T-helper 1 cell (primary cell): ENCODE measurements around the gene CERS5.

Experiments used
- DNase-seq, 5 donors: peaks; one replicate each; pipeline ENCODE4 v3.0.0-alpha.2; 2012 to 2020
- total RNA-seq, 4 donors: gene quantifications; one replicate each; lab custom pipeline; 2026; lab: John Stamatoyannopoulos, UW

CERS5 gene
- total RNA-seq, result 23.6 to 33.2 (median 30.1) reads per million in 4 donors

DNA sequence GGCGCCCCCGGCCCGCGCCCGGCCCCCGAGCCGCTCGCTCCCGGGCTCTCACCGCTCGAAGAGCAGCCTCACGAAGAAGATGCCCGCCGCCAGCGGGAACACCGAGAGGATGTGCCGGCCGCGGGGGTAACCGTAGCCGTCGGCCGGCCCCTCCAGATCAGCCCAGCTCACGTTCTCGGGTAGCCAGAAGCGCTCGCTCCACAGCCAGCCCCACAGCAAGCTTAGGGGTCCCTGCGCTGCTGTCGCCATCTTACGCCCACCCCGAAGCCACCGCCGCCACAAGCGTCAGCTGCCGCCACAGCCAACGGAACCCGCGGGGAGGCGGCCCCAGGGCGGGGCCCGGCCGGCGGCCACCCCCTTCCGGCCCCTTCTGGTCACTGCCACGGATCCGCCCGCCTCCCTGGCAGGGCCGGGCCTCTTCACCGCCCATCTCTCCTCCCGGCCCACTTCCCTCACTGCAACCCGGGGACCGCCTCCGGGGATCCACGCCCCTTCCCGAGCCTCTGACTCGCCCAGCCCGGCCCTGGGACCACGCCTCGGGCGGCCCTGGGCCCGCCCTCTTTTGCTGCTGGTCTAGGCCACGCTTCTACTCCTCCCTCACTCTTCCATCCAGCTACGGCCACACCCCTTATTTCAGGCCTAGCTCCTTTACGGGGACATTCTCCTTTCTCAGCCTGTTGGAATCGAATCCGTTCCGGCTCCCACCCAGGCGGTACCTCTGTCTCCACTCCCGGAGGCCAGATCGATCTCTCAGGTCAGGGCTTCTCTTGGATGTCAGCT lies at the start of gene CERS5:
Gene CERS5, minus strand, starts transcription at position 321 of the 780 bp plus-strand sequence. Its CDS starts 72 bp downstream, at position 249.
- peak; percentile 94 to 99 (median 95) for DNase-seq

DNA sequence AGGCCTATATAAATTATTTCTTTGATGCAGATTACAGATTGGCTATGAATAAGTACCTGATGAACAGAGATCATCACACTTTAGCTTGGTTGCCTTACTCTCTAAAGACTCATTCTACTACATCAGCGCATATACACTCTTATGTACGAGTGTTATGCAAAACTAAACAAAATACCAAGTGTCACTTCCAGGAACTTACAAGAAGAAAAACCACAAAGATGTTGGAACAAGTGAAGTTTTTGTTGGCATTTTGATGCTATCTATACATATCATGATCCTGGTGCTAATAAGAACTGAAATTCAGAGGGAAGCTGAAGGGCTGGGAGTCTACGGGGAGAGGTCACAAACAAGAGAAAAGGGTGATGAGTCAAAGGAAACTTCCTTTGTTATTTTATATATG lies 47.9 kb upstream of the CERS5 start:
- DNase-seq, result no peak

DNA sequence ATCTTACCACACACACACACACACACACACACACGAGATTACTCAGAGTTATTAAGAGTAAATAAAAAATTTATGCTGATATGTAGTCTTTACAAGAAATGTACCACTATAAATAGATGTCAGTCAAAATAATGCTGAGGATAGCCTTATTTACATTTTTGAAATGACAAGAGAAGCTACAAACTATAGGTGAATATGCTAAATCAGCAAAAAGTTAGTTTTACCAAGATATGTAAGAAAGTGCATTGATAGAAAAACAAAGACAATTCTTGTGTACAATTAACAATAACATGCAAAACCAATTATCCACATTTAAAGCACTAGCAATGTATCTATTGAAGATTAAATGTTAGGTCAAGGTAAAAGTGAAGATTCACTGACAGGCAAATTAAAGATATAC lies 46.8 kb upstream of the CERS5 start:
- DNase-seq, result no peak

GRCh38 chr12:50213439-50213838 lies 46.3 kb upstream of the CERS5 start:
- no peak for DNase-seq

DNA sequence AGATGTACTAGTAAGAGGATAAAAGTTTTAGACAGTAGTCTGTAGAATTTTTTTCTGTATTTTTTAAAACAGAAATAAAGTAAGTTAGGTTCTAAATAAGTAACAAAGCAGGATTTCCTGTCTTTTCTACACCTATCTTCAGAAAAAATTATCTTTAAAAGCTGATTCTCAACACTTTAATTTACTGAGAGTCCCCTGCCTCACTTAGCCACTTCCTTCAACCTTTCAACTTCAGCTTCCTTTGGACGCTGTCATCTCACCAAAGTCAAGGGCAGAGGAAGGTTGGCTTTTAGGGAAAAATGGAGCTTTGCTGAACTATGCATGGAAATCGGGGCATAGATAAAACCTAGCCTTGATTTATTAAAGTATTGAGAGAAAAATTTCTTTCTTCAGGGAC lies 44.9 kb upstream of the CERS5 start:
- DNase-seq, result no peak

DNA sequence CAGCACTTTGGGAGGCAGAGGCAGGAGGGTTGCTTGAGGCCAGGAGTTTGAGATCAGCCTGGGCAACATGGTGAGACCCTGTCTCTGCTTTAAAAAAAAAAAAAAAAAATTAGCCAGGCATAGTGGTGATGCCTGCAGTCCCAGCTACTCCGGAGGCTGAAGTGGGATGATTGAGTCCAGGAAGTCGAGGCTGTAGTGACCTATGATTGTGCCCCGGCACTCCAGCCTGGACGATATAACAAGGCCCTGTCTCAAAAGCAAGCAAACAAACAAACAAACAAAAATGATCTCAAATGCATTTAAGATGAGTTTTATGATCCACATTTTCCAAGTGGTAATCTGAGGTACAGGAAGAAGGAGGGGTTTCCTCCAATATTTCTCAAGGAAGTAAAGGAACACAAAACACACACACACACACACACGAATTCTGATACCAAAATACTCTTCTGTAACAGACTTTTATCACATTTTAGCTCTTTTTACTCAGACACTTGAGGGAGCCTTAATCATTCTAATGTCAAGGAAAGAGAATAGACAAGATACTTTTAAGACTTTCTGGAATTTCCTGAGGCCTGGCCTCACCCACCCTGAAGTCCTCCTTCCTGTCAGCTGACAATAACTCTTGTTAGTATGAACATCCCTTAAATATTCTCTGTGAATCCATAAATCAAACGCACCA lies 44.4 kb upstream of the CERS5 start:
- DNase-seq, result no peak

GRCh38 chr12:50207424-50207823 lies 40.3 kb upstream of the CERS5 start:
- no peak for DNase-seq

DNA sequence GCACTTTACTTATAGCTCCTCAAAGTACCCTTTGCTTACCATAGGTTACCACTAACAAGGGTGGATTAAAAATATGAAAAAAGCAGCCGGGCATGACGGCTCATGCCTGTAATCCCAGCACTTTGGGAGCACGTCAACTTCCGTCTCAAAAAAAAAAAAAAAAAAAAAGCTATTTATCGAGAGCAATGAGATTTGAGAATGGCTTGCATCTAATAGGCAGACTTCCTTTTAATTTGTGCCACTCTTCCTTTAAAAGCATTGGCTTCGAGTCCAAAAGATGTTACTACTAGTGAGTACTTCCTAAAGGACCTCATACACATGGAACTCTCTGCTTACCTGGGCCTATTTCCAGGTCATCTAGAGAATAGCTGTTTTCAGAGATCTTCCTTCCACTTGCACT lies 38.5 kb upstream of the CERS5 start:
- no peak for DNase-seq

DNA sequence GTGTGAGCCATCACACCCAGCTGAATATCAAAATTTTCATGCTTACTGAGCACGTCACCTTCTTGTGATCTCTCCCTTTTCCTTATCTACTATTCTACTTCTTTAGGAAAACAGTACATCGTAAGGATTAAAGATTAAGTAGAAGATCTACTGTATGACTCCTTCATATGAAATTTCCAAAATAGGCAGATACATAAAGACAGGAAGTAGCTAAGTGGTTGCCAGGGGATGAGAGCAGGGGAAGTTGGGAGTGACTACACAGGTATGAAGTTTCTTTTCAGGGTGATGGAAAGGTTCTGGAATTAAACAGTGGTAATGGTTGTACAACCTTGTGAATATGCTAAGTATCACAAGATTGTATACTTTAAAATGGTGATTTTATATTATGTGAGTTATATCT lies 36.5 kb upstream of the CERS5 start:
- no peak for DNase-seq

- no peak for DNase-seq
Observed at GRCh38 chr12:50201987-50202521, 34.9 kb upstream of the CERS5 start.

DNA sequence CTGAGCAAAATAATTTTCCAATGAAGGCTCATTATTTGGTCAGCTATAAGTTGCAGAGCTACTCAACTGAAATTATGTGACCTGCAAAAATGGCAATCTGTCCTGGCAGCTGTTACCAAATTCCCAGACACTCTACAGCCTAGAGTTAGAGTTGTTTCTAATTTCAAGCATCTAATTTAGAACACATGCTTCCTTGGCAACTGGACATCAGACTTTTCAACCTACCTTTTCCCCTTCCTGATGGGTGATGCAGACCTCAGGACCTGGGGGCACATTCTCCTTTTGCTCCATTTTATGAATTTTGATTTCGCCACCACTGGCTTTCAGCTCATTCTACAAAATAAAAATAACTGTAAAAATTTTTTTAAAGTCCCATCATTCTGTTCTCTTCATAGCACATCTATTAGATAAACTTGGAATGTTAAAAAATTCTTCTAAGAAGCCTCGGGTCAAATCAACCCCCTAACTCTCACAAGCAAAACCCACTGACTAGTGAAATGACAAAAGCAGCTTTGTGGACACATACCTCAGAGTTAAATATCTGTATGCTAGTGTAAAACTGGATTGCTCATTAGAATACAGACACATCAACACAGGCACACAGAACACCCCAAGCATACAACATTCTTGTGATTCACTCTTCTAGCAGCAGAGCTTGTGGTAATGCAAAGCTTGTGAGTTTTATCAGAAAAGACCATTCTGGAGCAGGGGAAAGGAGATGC lies 33.5 kb upstream of the CERS5 start:
- DNase-seq, result no peak

DNA sequence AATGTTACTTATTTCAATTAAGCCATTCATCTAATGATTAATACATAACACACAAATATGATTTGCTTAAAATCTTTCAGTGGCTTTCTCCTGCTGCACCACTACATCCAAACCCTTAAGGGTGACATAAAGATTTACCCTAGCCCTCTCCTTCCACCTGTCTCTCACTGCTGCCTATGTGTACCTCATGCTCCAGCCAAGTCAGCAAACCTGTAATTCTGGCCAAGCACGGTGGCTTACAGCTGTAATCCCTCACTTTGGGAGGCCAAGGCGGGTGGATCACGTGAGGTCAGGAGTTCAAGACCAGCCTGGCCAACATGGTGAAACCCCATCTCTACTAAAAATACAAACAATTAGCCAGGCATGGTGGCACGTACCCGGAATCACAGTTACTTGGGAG lies 31.7 kb upstream of the CERS5 start:
- DNase-seq, result no peak

DNA sequence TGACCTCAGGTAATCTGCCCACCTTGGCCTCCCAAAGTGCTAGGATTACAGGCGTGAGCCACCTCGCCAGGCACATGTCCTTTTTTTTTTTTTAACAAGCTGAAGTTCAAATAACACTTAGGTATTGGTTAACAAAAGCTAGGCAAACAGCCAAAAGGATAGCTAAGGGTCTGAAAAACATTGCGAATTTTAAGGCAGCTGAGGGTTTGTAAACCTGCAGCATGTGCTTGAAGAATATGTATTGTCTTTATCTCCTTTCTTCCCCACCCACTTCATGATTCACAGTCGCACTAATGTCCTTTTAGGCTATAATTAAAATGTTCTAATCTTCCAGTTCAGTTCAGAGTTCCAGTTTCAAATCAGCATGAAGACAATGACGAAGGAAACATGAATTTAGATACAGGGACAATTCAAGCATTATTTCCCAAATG lies 30.1 kb upstream of the CERS5 start:
- DNase-seq, result no peak

- DNase-seq, result no peak
Observed at GRCh38 chr12:50196537-50196936, 29.4 kb upstream of the CERS5 start.

DNA sequence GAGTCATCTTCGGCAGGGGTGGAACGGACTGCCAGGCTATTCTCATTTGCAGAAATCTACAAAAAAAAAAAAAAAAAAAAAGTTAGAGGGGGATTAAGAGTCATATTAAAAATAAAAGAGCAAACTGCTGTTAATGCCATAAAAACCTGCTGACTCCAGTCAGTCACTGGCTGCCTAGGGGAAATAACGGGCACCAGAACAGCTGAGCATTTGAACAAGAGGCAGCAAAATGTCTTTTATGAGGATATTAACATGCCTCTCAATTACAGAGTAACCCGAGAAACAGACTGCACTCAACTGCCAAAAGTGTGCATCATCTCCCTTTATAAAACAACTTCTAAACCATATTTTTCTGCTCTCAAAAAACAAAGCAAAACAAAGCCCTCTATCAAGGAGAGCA lies 28.7 kb upstream of the CERS5 start:
- DNase-seq, result no peak

DNA sequence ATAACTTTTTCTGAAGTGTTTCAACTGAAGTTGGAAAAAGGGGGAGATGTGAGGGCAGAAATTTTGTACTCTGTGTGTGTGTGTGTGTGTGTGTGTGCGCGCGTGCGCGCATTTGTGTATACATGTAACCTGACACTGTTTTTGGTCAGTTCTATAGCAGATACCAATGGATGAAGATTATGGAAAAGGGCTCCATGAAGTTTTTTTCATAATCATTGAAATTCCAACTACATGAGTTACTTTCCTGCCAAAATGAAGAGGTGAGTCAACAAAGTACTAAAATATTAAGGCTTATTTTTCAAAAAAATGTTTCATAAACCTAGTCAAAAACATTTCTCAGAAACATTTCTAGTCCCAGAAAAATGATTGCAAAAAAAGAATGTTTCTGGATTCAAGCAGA lies 25.7 kb upstream of the CERS5 start:
- DNase-seq, result no peak

DNA sequence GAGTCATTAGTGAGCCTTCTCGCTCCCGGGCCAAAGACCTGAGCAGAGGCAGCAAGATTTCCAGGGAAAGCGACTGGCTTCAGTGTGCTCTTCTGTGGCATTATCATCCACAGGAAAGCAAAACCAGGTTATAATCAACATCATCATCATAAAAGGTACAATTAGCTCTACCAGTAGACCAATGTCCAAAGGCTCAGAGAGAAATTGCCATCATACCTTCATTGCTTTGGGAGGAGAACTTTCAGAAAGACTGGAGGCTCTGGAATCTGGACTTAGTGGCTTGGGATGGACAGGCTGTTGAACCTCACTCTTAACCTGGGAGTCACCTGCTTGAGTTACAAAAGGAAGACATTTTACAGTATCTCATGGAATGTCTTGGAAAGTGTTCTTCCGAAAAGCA lies 25.1 kb upstream of the CERS5 start:
- no peak for DNase-seq

DNA sequence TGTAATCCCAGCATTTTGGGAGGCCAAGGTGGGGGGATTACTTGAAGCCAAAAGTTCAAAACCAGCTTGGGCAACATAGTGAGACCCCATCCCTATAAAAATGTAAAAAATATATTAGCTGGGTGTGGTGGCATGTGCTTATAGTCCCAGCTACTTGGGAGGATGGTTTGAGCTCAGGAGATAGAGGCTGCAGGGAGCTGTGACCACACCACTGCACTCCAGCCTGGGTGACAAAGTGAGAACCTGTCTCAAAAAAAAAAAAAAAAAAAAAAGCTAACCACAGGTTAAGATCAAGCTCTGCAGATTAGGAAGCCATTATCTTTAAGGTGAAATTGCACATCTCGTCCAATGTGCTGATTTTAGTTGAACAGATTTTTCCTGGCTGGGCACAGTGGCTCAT lies 23.7 kb upstream of the CERS5 start:
- no peak for DNase-seq

DNA sequence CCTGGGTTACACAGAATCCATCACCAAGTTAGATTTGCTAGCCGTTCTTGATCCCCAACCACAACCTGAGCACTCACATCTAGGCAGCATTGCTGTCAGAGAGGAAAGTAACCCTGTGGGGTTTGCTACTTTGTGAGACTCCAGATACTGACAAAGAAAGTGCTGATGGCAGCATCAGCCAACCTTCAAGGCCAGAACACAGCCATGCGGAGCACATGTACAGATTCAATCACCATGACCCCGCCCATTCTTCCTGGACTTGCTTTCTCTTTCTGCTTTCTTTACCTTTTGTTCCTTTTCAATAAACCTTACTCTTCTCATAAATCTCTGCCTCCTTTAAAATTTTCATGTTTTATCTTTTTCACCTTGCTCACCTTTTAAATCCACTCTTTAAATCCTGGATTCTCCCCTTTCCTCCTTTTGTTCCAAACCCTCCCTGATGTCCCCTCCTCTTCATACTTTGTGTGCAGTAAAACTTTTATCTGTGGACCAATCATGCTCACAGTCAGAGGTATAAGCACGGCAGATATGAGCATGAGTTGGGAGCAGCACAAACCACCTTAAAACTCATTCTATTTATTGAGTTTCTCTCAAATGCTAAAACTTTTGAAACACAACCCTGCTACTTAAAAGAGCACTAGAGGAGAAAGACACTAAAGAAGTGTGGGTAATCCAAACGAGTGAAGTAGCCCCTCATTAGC lies 21.9 kb upstream of the CERS5 start:
- DNase-seq, result peak in 1 of 5 donors; percentile 66

DNA sequence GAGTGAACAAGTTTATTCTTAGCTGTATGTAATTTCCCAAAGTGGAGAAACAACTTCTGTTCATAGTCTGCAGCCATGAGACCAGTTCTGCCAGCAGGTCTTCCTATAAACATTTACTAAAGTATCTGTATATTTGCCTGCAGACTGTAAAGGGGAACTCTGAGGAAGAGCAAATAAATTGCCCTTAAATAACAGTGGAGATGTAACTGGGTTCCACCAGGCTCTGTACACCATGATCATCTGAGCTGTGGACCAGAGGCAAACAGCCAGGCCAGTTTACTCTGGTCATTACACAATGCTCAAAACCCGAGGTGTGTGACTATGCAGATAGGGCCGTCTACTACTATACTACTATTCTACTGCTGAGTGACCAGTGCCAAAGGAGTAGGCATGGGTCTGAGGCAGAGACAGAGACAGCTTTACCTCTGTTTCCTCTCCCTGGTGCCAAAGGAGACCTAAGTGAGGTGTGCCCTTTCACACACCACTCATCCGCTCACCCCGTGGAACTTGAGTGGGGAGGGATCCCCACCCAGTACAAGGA lies 21.1 kb upstream of the CERS5 start:
- no peak for DNase-seq

- peak in 1 of 5 donors; percentile 61 for DNase-seq
Observed at GRCh38 chr12:50187084-50187900, 20.1 kb upstream of the CERS5 start.

- DNase-seq, result no peak
Observed at GRCh38 chr12:50186681-50187080, 19.5 kb upstream of the CERS5 start.
